Right lobe of liver (tissue), 4 donors: ENCODE data around the gene SYT1.

Experiments
- POLR2A ChIP-seq: fragments of 450-650 bp; IDR thresholded peaks from one replicate; pipeline ENCODE4 v1.6.1; 2017; ENCODE audit warnings: antibody characterized with exemption, mild to moderate bottlenecking
- TF ChIP-seq, protein P1 (sequence below), 4 donors: fragments of 200-600 bp in 3 of 4; fragments of 450-650 bp in 1 of 4; IDR thresholded peaks; one replicate each; pipeline versions ENCODE4 v1.5.1 to v1.8.0; 2016 to 2022; ENCODE audit warnings: antibody characterized with exemption in 4 of 4, mild to moderate bottlenecking in 2 of 4
- donor health status: DM: no; HTN: no; CAD: no.
- donor health status: DM: no; HTN: no; CAD: no.
- donor health status: DM: no; HTN: yes; CAD: no.

DNA sequence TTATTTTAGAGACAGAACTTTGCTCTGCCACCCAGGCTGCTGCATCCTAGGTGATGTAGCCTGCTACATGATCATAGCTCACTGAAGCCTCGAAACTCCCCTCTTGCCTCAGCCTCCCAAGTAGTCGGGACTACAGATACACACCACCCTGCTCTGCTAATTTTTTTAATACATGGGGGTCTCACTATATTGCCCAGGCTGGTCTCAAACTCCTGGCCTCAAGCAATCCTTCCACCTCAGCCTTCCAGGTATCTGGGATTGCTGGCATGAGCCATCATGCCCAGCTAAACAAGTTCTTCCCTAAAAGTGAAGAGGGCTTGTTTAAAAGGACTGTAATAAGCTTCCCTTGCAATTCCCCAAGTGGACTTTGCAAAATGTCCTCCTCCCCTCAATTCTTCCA is 515.8 kb downstream of the SYT1 start:
- no peak for TF ChIP-seq POLR2A
- TF ChIP-seq, protein P1, sequence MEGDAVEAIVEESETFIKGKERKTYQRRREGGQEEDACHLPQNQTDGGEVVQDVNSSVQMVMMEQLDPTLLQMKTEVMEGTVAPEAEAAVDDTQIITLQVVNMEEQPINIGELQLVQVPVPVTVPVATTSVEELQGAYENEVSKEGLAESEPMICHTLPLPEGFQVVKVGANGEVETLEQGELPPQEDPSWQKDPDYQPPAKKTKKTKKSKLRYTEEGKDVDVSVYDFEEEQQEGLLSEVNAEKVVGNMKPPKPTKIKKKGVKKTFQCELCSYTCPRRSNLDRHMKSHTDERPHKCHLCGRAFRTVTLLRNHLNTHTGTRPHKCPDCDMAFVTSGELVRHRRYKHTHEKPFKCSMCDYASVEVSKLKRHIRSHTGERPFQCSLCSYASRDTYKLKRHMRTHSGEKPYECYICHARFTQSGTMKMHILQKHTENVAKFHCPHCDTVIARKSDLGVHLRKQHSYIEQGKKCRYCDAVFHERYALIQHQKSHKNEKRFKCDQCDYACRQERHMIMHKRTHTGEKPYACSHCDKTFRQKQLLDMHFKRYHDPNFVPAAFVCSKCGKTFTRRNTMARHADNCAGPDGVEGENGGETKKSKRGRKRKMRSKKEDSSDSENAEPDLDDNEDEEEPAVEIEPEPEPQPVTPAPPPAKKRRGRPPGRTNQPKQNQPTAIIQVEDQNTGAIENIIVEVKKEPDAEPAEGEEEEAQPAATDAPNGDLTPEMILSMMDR (IDR thresholded peaks at IDR 0.05) = no peak
